Measurements from ENCODE around the gene PPP2R5A. TPM values are rescaled to one million over a fixed set of nuclear protein-coding genes. Genes with fewer than 3 reads are reported as not detected.

Gene PPP2R5A
- total and polyA plus RNA-seq, 2 of the 13 experiments (the other 11 are each of a cell fraction or from before 2014, with no cell fraction given), result 22.0 to 31.4 TPM

- intact Hi-C loops (cut with micrococcal nuclease; ENCODE audit: unreplicated experiment), result no loop called here
- FAIRE-seq (peak; percentile 47), DNase-seq (ENCODE audit: low spot score) (no peak), ATAC-seq (no peak)
- Histone ChIP-seq H3K27me3 (ENCODE audit: control insufficient read depth in 1 of 2, insufficient read depth in 2 of 2, low read length in 2 of 2) (no peaks in the 10 kb centered on the region; a peak in 1 of 5 replicates), H2AFZ (ENCODE audit: low read length) (no peak overlapping the region), H3K4me1 (ENCODE audit: insufficient read depth, low read length) (peaks cover 26% of the 10 kb centered on the region), H3K9me3 (ENCODE audit: low read length) (no peaks in the 10 kb centered on the region), H3K27ac (ENCODE audit: extremely low read length, insufficient read depth, low read length) (peak overlapping the region; percentile 91), H3K79me2 (ENCODE audit: insufficient read depth, low read length) (peaks cover 38% of the 10 kb centered on the region), H3K36me3 (replicated peaks in 1 of 2; ENCODE audit: control insufficient read depth in 1 of 2, insufficient read depth in 2 of 2, low read length in 2 of 2) (no peaks in the 10 kb centered on the region), H4K20me1 (ENCODE audit: insufficient read depth, low read length) (peaks cover 29% of the 10 kb centered on the region), H3K4me3 (replicated peaks in 1 of 3; ENCODE audit: insufficient read depth in 1 of 3, low read depth in 2 of 3, low read length in 3 of 3) (peak overlapping the region; percentile 64 to 75 (median 70)), H3K4me2 (ENCODE audit: low read depth, low read length) (peak overlapping the region; percentile 82), H3K9ac (ENCODE audit: insufficient read depth, low read depth, low read length) (peak overlapping the region; percentile 74)
- WGBS (ENCODE audit: low lambda C conversion rate), result 2% methylated on average over 6 of the region's 14 CpGs
- in situ Hi-C loops (cut with HindIII; ENCODE audit: extremely low pct_ligation_motif_present, low pct_unique_long_range_greater_than_20kb), result no loop called here
- BruUV-seq (replicated peaks), result TSS peak; percentile 81
- CTCF ChIA-PET (ENCODE audit: low intra/inter-chr PET ratio, low total read pairs), result no interaction called here
- POLR2A ChIA-PET, result interaction anchor here (0.6 to 1.1 kb wide), 15 partner anchors 10 to 249 kb away, joined by 3 to 23 read pairs (median 5); partner anchors contain the start of genes DTL and INTS7
- TF ChIP-seq IRF9 (CRISPR knock-in tag; IDR thresholded peaks at IDR 0.05; ENCODE audit: borderline replicate concordance) (0 out of 2 replicates have a peak, but pooled peaks have one; percentile 5), AGO2 (optimal IDR thresholded peaks at IDR 0.05; ENCODE audit: low read depth, low read length) (no peak), ZBTB40 (IDR thresholded peaks at IDR 0.05) (no peak), ZBTB40 (CRISPR knock-in tag; IDR thresholded peaks at IDR 0.05) (0 out of 2 replicates have a peak, but pooled peaks have one; percentile 2), KMT2A (CRISPR knock-in tag; IDR thresholded peaks at IDR 0.05) (no peak), ZNF879 (CRISPR knock-in tag; IDR thresholded peaks at IDR 0.05) (peak; percentile 57; the same call in 1 of the 2 replicates), ZNF280B (CRISPR knock-in tag; IDR thresholded peaks at IDR 0.05; ENCODE audit: borderline replicate concordance) (no peak), SRY (CRISPR knock-in tag; IDR thresholded peaks at IDR 0.05) (no peak), ZNF615 (CRISPR knock-in tag; IDR thresholded peaks at IDR 0.05; ENCODE audit: borderline replicate concordance) (0 out of 2 replicates have a peak, but pooled peaks have one; percentile 47), ZNF580 (CRISPR knock-in tag; IDR thresholded peaks at IDR 0.05; ENCODE audit: borderline replicate concordance, low read depth) (no peak), CENPX (CRISPR knock-in tag; IDR thresholded peaks at IDR 0.05) (no peak), ATF3 (CRISPR knock-in tag; IDR thresholded peaks at IDR 0.05) (no peak)
Observed at GRCh38 chr1:212284332-212284743, 872 bp upstream of the PPP2R5A start.

All from HepG2 (cell line).